Measurements from ENCODE around the gene PEX26. TPM values are rescaled to one million over a fixed set of nuclear protein-coding genes. Genes with fewer than 3 reads are reported as not detected.
"Not testable (repeated sequence)": the region's sequence is repeated elsewhere in the genome, so short reads cannot be mapped to it uniquely, and the experiment has no call there.

The PEX26 gene
- total RNA-seq, 2 experiments from 2014 or later, result 38.9 to 46.8 TPM

GRCh38 chr22:18130699-18131429, 53.1 kb downstream of the PEX26 start:
- Mint-ChIP-seq H3K36me3 (peaks cover 10% of the 10 kb centered on the region), H3K4me1 (no peaks in the 10 kb centered on the region), H3K27ac (no peak overlapping the region), H3K4me3 (no peak overlapping the region), H3K27me3 (no peaks in the 10 kb centered on the region), H3K9me3 (ENCODE audit: low read depth) (no peaks in the 10 kb centered on the region)
- CTCF ChIA-PET, result no interaction called here
- ATAC-seq, result no peak
- no peak for DNase-seq

- CTCF ChIA-PET, result no interaction called here
- peaks cover 12% of the 10 kb centered on the region for H3K36me3 Mint-ChIP-seq
- no peaks in the 10 kb centered on the region for H3K27me3 Mint-ChIP-seq
- no peak overlapping the region for H3K4me3 Mint-ChIP-seq
- DNase-seq (no peak), ATAC-seq (no peak)
- no peaks in the 10 kb centered on the region for H3K9me3 Mint-ChIP-seq (ENCODE audit: low read depth)
- no peak overlapping the region for H3K27ac Mint-ChIP-seq
- peaks cover 2% of the 10 kb centered on the region for H3K4me1 Mint-ChIP-seq
Measured at GRCh38 chr22:18133452-18133851, 55.7 kb downstream of the PEX26 start.

- H3K27ac Mint-ChIP-seq, result no peak overlapping the region
- CTCF ChIA-PET, result no interaction called here
- DNase-seq, result no peak
- no peak for ATAC-seq
- H3K4me3 Mint-ChIP-seq, result no peak overlapping the region
- peaks cover 26% of the 10 kb centered on the region for H3K36me3 Mint-ChIP-seq
- no peaks in the 10 kb centered on the region for H3K27me3 Mint-ChIP-seq
- peaks cover 5% of the 10 kb centered on the region for H3K4me1 Mint-ChIP-seq
- H3K9me3 Mint-ChIP-seq (ENCODE audit: low read depth), result peaks cover 6% of the 10 kb centered on the region
Measured at GRCh38 chr22:18136563-18137320, 59.0 kb downstream of the PEX26 start.

GRCh38 chr22:18141004-18141403, 63.2 kb downstream of the PEX26 start:
- CTCF ChIA-PET; H3K4me3 Mint-ChIP-seq; H3K27me3 Mint-ChIP-seq; H3K9me3 Mint-ChIP-seq (ENCODE audit: low read depth); H3K4me1 Mint-ChIP-seq; H3K27ac Mint-ChIP-seq; DNase-seq; ATAC-seq: not testable (repeated sequence)
- peaks cover 27% of the 10 kb centered on the region for H3K36me3 Mint-ChIP-seq

- Mint-ChIP-seq H3K27me3 (no peaks in the 10 kb centered on the region), H3K9me3 (ENCODE audit: low read depth) (peaks cover 6% of the 10 kb centered on the region), H3K36me3 (peaks cover 27% of the 10 kb centered on the region), H3K27ac (no peak overlapping the region), H3K4me1 (peaks cover 17% of the 10 kb centered on the region), H3K4me3 (no peak overlapping the region)
- ATAC-seq (no peak), DNase-seq (no peak)
- CTCF ChIA-PET, result no interaction called here
Measured at GRCh38 chr22:18144105-18144504, 66.3 kb downstream of the PEX26 start.

- Mint-ChIP-seq H3K9me3 (ENCODE audit: low read depth) (peaks cover 6% of the 10 kb centered on the region), H3K27me3 (no peaks in the 10 kb centered on the region), H3K27ac (no peak overlapping the region), H3K4me1 (peaks cover 22% of the 10 kb centered on the region), H3K4me3 (no peak overlapping the region), H3K36me3 (peaks cover 31% of the 10 kb centered on the region)
- ATAC-seq, result no peak
- CTCF ChIA-PET, result interaction anchor here (1.2 kb wide), 1 partner anchor 70 kb away, joined by 3 read pairs; no protein-coding TSS in a partner anchor
- no peak for DNase-seq
Measured at GRCh38 chr22:18145676-18146388, 68.0 kb downstream of the PEX26 start.

- ATAC-seq (no peak), DNase-seq (no peak)
- Mint-ChIP-seq H3K36me3 (peaks cover 32% of the 10 kb centered on the region), H3K4me3 (no peak overlapping the region), H3K27ac (no peak overlapping the region), H3K27me3 (no peaks in the 10 kb centered on the region), H3K4me1 (peaks cover 25% of the 10 kb centered on the region), H3K9me3 (ENCODE audit: low read depth) (peaks cover 1% of the 10 kb centered on the region)
- CTCF ChIA-PET, result interaction anchor here (1.2 kb wide), 1 partner anchor 71 kb away, joined by 3 read pairs; no protein-coding TSS in a partner anchor
Measured at GRCh38 chr22:18146389-18146753, 68.6 kb downstream of the PEX26 start.

GRCh38 chr22:18147791-18148190, 70.0 kb downstream of the PEX26 start:
- no peak for ATAC-seq
- peak overlapping the region; percentile 37 for H3K27ac Mint-ChIP-seq
- CTCF ChIA-PET, result no interaction called here
- H3K27me3 Mint-ChIP-seq, result no peaks in the 10 kb centered on the region
- no peaks in the 10 kb centered on the region for H3K9me3 Mint-ChIP-seq (ENCODE audit: low read depth)
- H3K4me1 Mint-ChIP-seq, result peaks cover 35% of the 10 kb centered on the region
- peaks cover 34% of the 10 kb centered on the region for H3K36me3 Mint-ChIP-seq
- no peak for DNase-seq
- H3K4me3 Mint-ChIP-seq, result no peak overlapping the region

GRCh38 chr22:18148293-18148965, 70.6 kb downstream of the PEX26 start:
- Mint-ChIP-seq H3K27ac (peak overlapping the region; percentile 96), H3K36me3 (peaks cover 35% of the 10 kb centered on the region), H3K27me3 (no peaks in the 10 kb centered on the region), H3K4me1 (peaks cover 37% of the 10 kb centered on the region), H3K4me3 (peak overlapping the region; percentile 87), H3K9me3 (ENCODE audit: low read depth) (no peaks in the 10 kb centered on the region)
- ATAC-seq (no peak), DNase-seq (no peak)
- CTCF ChIA-PET, result no interaction called here

GRCh38 chr22:18152519-18152918, 74.7 kb downstream of the PEX26 start:
- H3K9me3 Mint-ChIP-seq (ENCODE audit: low read depth), result no peaks in the 10 kb centered on the region
- peaks cover 64% of the 10 kb centered on the region for H3K4me1 Mint-ChIP-seq
- peak overlapping the region; percentile 96 for H3K27ac Mint-ChIP-seq
- CTCF ChIA-PET, result interaction anchor here (0.9 to 2.7 kb wide), 2 partner anchors 16 to 75 kb away, joined by 3 to 7 read pairs; partner anchors contain the start of gene PEX26
- no peaks in the 10 kb centered on the region for H3K27me3 Mint-ChIP-seq
- DNase-seq, result peak; percentile 82
- peaks cover 62% of the 10 kb centered on the region for H3K36me3 Mint-ChIP-seq
- peak; percentile 65 for ATAC-seq
- peak overlapping the region; percentile 87 for H3K4me3 Mint-ChIP-seq

- CTCF ChIA-PET, result no interaction called here
- Mint-ChIP-seq H3K27ac (peak overlapping the region; percentile 29), H3K4me3 (no peak overlapping the region), H3K36me3 (peaks cover 71% of the 10 kb centered on the region), H3K4me1 (peaks cover 46% of the 10 kb centered on the region), H3K9me3 (ENCODE audit: low read depth) (no peaks in the 10 kb centered on the region), H3K27me3 (no peaks in the 10 kb centered on the region)
- ATAC-seq, result no peak
- DNase-seq, result no peak
Measured at GRCh38 chr22:18154821-18155390, 77.1 kb downstream of the PEX26 start.
